WTC11 (cell line): Measurements from ENCODE around the gene CSPG4. TPM values are rescaled to one million over a fixed set of nuclear protein-coding genes. Genes with fewer than 3 reads are reported as not detected.

Experiments
- ATAC-seq: fragments of 200-7000 bp; cut with Tn5 transposase; 2 replicates; pipeline ENCODE4 v1.10.0; 2021; ENCODE audit warnings: mild to moderate bottlenecking, moderate library complexity
- CTCF ChIA-PET: fragments of 300-600 bp; sonication (Branson Sonifier 250); formaldehyde crosslinking; loops from one replicate; lab custom pipeline; 2021; ENCODE audit warnings: antibody characterized with exemption; lab: Charles Lee
- POLR2A ChIA-PET: fragments of 350-600 bp; sonication (Branson Sonifier 250); formaldehyde crosslinking; loops from one replicate; lab custom pipeline; 2021; ENCODE audit warnings: antibody characterized with exemption; lab: Charles Lee
- DNase-seq: peaks from one replicate; pipeline ENCODE4 v3.0.0; 2021; ENCODE audit warnings: low spot score
- H3K27ac Mint-ChIP-seq: 2 replicates; pipeline ENCODE4 v1.8.0; 2021; ENCODE audit warnings: mixed read lengths
- H3K27me3 Mint-ChIP-seq: 2 replicates; pipeline ENCODE4 v1.8.0; 2021; ENCODE audit warnings: low read depth, mild to moderate bottlenecking, moderate library complexity, mixed read lengths
- H3K36me3 Mint-ChIP-seq: 2 replicates; pipeline ENCODE4 v1.8.0; 2021; ENCODE audit warnings: mixed read lengths
- H3K4me1 Mint-ChIP-seq: 2 replicates; pipeline ENCODE4 v1.8.0; 2022; ENCODE audit warnings: mixed read lengths
- H3K4me3 Mint-ChIP-seq: 2 replicates; pipeline ENCODE4 v1.8.0; 2021; ENCODE audit warnings: mild to moderate bottlenecking, moderate library complexity, mixed read lengths
- H3K9me3 Mint-ChIP-seq: 2 replicates; pipeline ENCODE4 v1.8.0; 2021; ENCODE audit warnings: mixed read lengths
- ATF1 ChIP-seq: sonication (generic); formaldehyde crosslinking; IDR thresholded peaks from 2 replicates; pipeline ENCODE4 v1.8.1; 2023; ENCODE audit warnings: mild to moderate bottlenecking, moderate library complexity, missing genetic modification reagents
- ATF6 ChIP-seq: sonication (generic); formaldehyde crosslinking; IDR thresholded peaks from 2 replicates; pipeline ENCODE4 v1.8.1; 2023; ENCODE audit warnings: mild to moderate bottlenecking, missing genetic modification reagents
- ESRRA ChIP-seq: sonication (generic); formaldehyde crosslinking; IDR thresholded peaks from 2 replicates; pipeline ENCODE4 v1.8.1; 2022; ENCODE audit warnings: mild to moderate bottlenecking, missing genetic modification reagents, borderline replicate concordance
- FOXJ3 ChIP-seq: sonication (generic); formaldehyde crosslinking; IDR thresholded peaks from 2 replicates; pipeline ENCODE4 v1.9.0; 2021; ENCODE audit warnings: missing genetic modification reagents, mild to moderate bottlenecking, borderline replicate concordance
- IRF2 ChIP-seq: sonication (generic); formaldehyde crosslinking; IDR thresholded peaks from 2 replicates; pipeline ENCODE4 v1.8.0; 2022; ENCODE audit warnings: low read depth, missing genetic modification reagents, borderline replicate concordance
- JUN ChIP-seq: sonication (generic); formaldehyde crosslinking; IDR thresholded peaks from 2 replicates; pipeline ENCODE4 v1.8.0; 2023; ENCODE audit warnings: mild to moderate bottlenecking, missing genetic modification reagents
- MXD4 ChIP-seq: fragments of 250-450 bp; sonication (Bioruptor Pico); IDR thresholded peaks from 2 replicates; pipeline ENCODE4 v1.8.0; 2021; ENCODE audit warnings: mild to moderate bottlenecking, moderate library complexity, borderline replicate concordance
- NR2C2 ChIP-seq: sonication (generic); formaldehyde crosslinking; IDR thresholded peaks from 2 replicates; pipeline ENCODE4 v1.8.0; 2022; ENCODE audit warnings: mild to moderate bottlenecking, missing genetic modification reagents
- PRRX2 ChIP-seq: fragments of 250-450 bp; sonication (Bioruptor Pico); IDR thresholded peaks from 2 replicates; pipeline ENCODE4 v1.8.0; 2021; ENCODE audit warnings: mild to moderate bottlenecking
- ZBTB21 ChIP-seq: sonication (generic); formaldehyde crosslinking; IDR thresholded peaks from 2 replicates; pipeline ENCODE4 v1.8.1; 2023; ENCODE audit warnings: mild to moderate bottlenecking, missing genetic modification reagents, borderline replicate concordance
- ZNF416 ChIP-seq: fragments of 250-450 bp; sonication (Bioruptor Pico); IDR thresholded peaks from 2 replicates; pipeline ENCODE4 v1.9.0; 2021; ENCODE audit warnings: mild to moderate bottlenecking, inconsistent platforms
- ZNF532 ChIP-seq: fragments of 250-450 bp; sonication (Bioruptor Pico); IDR thresholded peaks from 2 replicates; pipeline ENCODE4 v1.9.0; 2021; ENCODE audit warnings: mild to moderate bottlenecking, borderline replicate concordance
- total RNA-seq: library from RNA; stranded (reverse); gene quantifications from 3 replicates; pipeline ENCODE4 v1.2.3, GENCODE V29; 2021
- TF ChIP-seq, protein P1 (sequence below): sonication (generic); formaldehyde crosslinking; IDR thresholded peaks from 2 replicates; pipeline ENCODE4 v1.8.0; 2022; ENCODE audit warnings: mild to moderate bottlenecking, missing genetic modification reagents
- TF ChIP-seq, protein P2 (sequence below): sonication (generic); formaldehyde crosslinking; IDR thresholded peaks from 2 replicates; pipeline ENCODE4 v1.8.0; 2023; ENCODE audit warnings: missing genetic modification reagents, mild to moderate bottlenecking, borderline replicate concordance

CSPG4 gene
- total RNA-seq, 1 experiment from 2014 or later, result 2.9 TPM

GRCh38 chr15:75637245-75638009, 75.2 kb downstream of the CSPG4 start:
- no peaks in the 10 kb centered on the region for H3K27me3 Mint-ChIP-seq

More at GRCh38 chr15:75637245-75638009, 75.2 kb downstream of the CSPG4 start:
- Mint-ChIP-seq H3K27ac (peak overlapping the region; percentile 27; the same call in 1 of the 2 replicates), H3K4me3 (peak overlapping the region; percentile 92; the same call in 1 of the 2 replicates), H3K4me1 (peaks cover 42% of the 10 kb centered on the region), H3K9me3 (no peaks in the 10 kb centered on the region), H3K36me3 (no peaks in the 10 kb centered on the region)
- ATAC-seq (no peak), DNase-seq (no peak)
- ChIA-PET POLR2A (interaction anchor here (0.6 to 6.1 kb wide), 5 partner anchors 10 to 1469 kb away, joined by 3 to 76 read pairs (median 23); partner anchors contain the start of genes SIN3A, SNUPN and SNX33), CTCF (interaction anchor here (0.7 to 3.7 kb wide), 12 partner anchors 10 to 270 kb away, joined by 3 to 26 read pairs (median 4); partner anchors contain the start of genes SNUPN and SNX33)
- TF ChIP-seq JUN, result no peak
- no peak for TF ChIP-seq IRF2 (CRISPR knock-in tag)
- no peak for TF ChIP-seq PRRX2
- TF ChIP-seq, protein P1, sequence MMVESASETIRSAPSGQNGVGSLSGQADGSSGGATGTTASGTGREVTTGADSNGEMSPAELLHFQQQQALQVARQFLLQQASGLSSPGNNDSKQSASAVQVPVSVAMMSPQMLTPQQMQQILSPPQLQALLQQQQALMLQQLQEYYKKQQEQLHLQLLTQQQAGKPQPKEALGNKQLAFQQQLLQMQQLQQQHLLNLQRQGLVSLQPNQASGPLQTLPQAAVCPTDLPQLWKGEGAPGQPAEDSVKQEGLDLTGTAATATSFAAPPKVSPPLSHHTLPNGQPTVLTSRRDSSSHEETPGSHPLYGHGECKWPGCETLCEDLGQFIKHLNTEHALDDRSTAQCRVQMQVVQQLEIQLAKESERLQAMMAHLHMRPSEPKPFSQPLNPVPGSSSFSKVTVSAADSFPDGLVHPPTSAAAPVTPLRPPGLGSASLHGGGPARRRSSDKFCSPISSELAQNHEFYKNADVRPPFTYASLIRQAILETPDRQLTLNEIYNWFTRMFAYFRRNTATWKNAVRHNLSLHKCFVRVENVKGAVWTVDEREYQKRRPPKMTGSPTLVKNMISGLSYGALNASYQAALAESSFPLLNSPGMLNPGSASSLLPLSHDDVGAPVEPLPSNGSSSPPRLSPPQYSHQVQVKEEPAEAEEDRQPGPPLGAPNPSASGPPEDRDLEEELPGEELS (CRISPR knock-in tag), result no peak
- TF ChIP-seq ATF6 (CRISPR knock-in tag), result no peak
- TF ChIP-seq ZBTB21 (CRISPR knock-in tag), result no peak
- no peak for TF ChIP-seq ZNF532
- TF ChIP-seq FOXJ3, result no peak
- no peak for TF ChIP-seq MXD4 (CRISPR knock-in tag)
- TF ChIP-seq, protein P2, sequence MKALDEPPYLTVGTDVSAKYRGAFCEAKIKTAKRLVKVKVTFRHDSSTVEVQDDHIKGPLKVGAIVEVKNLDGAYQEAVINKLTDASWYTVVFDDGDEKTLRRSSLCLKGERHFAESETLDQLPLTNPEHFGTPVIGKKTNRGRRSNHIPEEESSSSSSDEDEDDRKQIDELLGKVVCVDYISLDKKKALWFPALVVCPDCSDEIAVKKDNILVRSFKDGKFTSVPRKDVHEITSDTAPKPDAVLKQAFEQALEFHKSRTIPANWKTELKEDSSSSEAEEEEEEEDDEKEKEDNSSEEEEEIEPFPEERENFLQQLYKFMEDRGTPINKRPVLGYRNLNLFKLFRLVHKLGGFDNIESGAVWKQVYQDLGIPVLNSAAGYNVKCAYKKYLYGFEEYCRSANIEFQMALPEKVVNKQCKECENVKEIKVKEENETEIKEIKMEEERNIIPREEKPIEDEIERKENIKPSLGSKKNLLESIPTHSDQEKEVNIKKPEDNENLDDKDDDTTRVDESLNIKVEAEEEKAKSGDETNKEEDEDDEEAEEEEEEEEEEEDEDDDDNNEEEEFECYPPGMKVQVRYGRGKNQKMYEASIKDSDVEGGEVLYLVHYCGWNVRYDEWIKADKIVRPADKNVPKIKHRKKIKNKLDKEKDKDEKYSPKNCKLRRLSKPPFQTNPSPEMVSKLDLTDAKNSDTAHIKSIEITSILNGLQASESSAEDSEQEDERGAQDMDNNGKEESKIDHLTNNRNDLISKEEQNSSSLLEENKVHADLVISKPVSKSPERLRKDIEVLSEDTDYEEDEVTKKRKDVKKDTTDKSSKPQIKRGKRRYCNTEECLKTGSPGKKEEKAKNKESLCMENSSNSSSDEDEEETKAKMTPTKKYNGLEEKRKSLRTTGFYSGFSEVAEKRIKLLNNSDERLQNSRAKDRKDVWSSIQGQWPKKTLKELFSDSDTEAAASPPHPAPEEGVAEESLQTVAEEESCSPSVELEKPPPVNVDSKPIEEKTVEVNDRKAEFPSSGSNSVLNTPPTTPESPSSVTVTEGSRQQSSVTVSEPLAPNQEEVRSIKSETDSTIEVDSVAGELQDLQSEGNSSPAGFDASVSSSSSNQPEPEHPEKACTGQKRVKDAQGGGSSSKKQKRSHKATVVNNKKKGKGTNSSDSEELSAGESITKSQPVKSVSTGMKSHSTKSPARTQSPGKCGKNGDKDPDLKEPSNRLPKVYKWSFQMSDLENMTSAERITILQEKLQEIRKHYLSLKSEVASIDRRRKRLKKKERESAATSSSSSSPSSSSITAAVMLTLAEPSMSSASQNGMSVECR (CRISPR knock-in tag), result no peak
- no peak for TF ChIP-seq ESRRA (CRISPR knock-in tag)
- no peak for TF ChIP-seq ATF1 (CRISPR knock-in tag)
- no peak for TF ChIP-seq NR2C2 (CRISPR knock-in tag)
- no peak for TF ChIP-seq ZNF416 (CRISPR knock-in tag)
